HEK293 (cell line): ENCODE results near the gene CHCHD6.

Source experiments
- KLF16 ChIP-seq: fragments of 450-650 bp; formaldehyde crosslinking; IDR thresholded peaks from 2 replicates; pipeline ENCODE4 v1.5.1; 2017; ENCODE audit warnings: missing biosample characterization, missing genetic modification characterization
- ZBTB49 ChIP-seq: fragments of 450-650 bp; formaldehyde crosslinking; IDR thresholded peaks from 2 replicates; pipeline ENCODE4 v1.5.1; 2016; ENCODE audit warnings: missing biosample characterization, missing genetic modification characterization, low read depth
- ZNF184 ChIP-seq: fragments of 450-650 bp; IDR thresholded peaks from 2 replicates; pipeline ENCODE4 v1.5.1; 2018; ENCODE audit warnings: missing biosample characterization, mild to moderate bottlenecking, missing genetic modification characterization
- ZNF248 ChIP-seq: fragments of 450-650 bp; formaldehyde crosslinking; IDR thresholded peaks from 2 replicates; pipeline ENCODE4 v1.5.1; 2017; ENCODE audit warnings: missing biosample characterization, missing genetic modification characterization
- ZNF488 ChIP-seq: fragments of 450-650 bp; formaldehyde crosslinking; IDR thresholded peaks from 2 replicates; pipeline ENCODE4 v1.5.1; 2016; ENCODE audit warnings: missing biosample characterization, missing genetic modification characterization
- ZNF629 ChIP-seq: fragments of 450-650 bp; formaldehyde crosslinking; IDR thresholded peaks from 2 replicates; pipeline ENCODE4 v1.5.1; 2017; ENCODE audit warnings: missing biosample characterization, missing genetic modification characterization
- ZXDB ChIP-seq: fragments of 450-650 bp; formaldehyde crosslinking; IDR thresholded peaks from 2 replicates; pipeline ENCODE4 v1.5.1; 2016; ENCODE audit warnings: missing biosample characterization, missing genetic modification characterization
- TF ChIP-seq, protein P1 (sequence below): fragments of 450-650 bp; formaldehyde crosslinking; IDR thresholded peaks from 2 replicates; pipeline ENCODE4 v1.5.1; 2016; ENCODE audit warnings: missing biosample characterization, missing genetic modification characterization
- TF ChIP-seq, protein P2 (sequence below): fragments of 450-650 bp; formaldehyde crosslinking; IDR thresholded peaks from 2 replicates; pipeline ENCODE4 v1.5.1; 2016; ENCODE audit warnings: missing biosample characterization, missing genetic modification characterization

GRCh38 chr3:126855374-126855773 is 151.3 kb downstream of the CHCHD6 start:
- TF ChIP-seq ZNF488 (tag by site-specific recombination), result no peak
- TF ChIP-seq, protein P1, sequence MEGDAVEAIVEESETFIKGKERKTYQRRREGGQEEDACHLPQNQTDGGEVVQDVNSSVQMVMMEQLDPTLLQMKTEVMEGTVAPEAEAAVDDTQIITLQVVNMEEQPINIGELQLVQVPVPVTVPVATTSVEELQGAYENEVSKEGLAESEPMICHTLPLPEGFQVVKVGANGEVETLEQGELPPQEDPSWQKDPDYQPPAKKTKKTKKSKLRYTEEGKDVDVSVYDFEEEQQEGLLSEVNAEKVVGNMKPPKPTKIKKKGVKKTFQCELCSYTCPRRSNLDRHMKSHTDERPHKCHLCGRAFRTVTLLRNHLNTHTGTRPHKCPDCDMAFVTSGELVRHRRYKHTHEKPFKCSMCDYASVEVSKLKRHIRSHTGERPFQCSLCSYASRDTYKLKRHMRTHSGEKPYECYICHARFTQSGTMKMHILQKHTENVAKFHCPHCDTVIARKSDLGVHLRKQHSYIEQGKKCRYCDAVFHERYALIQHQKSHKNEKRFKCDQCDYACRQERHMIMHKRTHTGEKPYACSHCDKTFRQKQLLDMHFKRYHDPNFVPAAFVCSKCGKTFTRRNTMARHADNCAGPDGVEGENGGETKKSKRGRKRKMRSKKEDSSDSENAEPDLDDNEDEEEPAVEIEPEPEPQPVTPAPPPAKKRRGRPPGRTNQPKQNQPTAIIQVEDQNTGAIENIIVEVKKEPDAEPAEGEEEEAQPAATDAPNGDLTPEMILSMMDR (tag by site-specific recombination), result no peak
- TF ChIP-seq ZNF629, result no peak
- TF ChIP-seq ZBTB49, result no peak
- TF ChIP-seq, protein P2, sequence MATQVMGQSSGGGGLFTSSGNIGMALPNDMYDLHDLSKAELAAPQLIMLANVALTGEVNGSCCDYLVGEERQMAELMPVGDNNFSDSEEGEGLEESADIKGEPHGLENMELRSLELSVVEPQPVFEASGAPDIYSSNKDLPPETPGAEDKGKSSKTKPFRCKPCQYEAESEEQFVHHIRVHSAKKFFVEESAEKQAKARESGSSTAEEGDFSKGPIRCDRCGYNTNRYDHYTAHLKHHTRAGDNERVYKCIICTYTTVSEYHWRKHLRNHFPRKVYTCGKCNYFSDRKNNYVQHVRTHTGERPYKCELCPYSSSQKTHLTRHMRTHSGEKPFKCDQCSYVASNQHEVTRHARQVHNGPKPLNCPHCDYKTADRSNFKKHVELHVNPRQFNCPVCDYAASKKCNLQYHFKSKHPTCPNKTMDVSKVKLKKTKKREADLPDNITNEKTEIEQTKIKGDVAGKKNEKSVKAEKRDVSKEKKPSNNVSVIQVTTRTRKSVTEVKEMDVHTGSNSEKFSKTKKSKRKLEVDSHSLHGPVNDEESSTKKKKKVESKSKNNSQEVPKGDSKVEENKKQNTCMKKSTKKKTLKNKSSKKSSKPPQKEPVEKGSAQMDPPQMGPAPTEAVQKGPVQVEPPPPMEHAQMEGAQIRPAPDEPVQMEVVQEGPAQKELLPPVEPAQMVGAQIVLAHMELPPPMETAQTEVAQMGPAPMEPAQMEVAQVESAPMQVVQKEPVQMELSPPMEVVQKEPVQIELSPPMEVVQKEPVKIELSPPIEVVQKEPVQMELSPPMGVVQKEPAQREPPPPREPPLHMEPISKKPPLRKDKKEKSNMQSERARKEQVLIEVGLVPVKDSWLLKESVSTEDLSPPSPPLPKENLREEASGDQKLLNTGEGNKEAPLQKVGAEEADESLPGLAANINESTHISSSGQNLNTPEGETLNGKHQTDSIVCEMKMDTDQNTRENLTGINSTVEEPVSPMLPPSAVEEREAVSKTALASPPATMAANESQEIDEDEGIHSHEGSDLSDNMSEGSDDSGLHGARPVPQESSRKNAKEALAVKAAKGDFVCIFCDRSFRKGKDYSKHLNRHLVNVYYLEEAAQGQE (tag by site-specific recombination), result no peak
- no peak for TF ChIP-seq ZNF184 (tag by site-specific recombination)
- TF ChIP-seq ZNF248 (tag by site-specific recombination), result no peak
- no peak for TF ChIP-seq KLF16 (tag by site-specific recombination)
- TF ChIP-seq ZXDB (tag by site-specific recombination), result no peak
